Measurements from ENCODE around the gene COL28A1.

- TF ChIP-seq CTCF (IDR thresholded peaks at IDR 0.05) = no peak
- no peak for TF ChIP-seq JUN (CRISPR knock-in tag; IDR thresholded peaks at IDR 0.05)
Measured at GRCh38 chr7:7425321-7425720, 110.4 kb downstream of the COL28A1 start.
